ENCODE data around the gene RNF103.
A peak's percentile ranks its signal among the peaks of the same experiment; 100 is the strongest.
"Not testable (repeated sequence)": the region's sequence is repeated elsewhere in the genome, so short reads cannot be mapped to it uniquely, and the experiment has no call there.

RNF103 gene

GRCh38 chr2:86623494-86624266, at the start of gene RNF103:
TSS of gene RNF103 (minus strand) at chr2:86623865. CDS start at chr2:86622886, 979 bp downstream.
- DNase-seq (ENCODE audit: low read depth), result peak; percentile 87

DNA sequence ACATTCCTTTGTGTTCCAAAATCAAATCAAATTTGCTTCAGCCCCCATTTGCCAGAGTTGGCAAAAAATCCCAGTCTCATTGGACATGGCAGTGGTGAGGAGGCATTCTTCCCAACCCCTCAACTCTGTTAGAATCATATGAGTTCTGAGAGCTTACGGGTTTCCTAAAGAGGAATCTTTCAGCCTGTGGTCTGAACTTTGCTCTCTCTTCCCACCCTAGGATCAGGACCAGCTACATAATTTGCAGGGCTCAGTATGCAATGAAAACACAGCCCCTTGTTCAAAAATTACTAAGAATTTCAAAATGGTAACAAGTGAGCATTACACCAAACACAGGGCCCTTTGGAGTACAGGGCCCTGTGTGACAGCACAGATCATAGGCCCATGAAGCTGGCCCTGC, 49.3 kb upstream of the RNF103 start:
- no peak for DNase-seq (ENCODE audit: low read depth)

- no peak for DNase-seq (ENCODE audit: low read depth)
Measured at GRCh38 chr2:86672027-86672545, 48.4 kb upstream of the RNF103 start.

GRCh38 chr2:86671337-86671981, 47.8 kb upstream of the RNF103 start:
- DNase-seq (ENCODE audit: low read depth), result no peak

DNA sequence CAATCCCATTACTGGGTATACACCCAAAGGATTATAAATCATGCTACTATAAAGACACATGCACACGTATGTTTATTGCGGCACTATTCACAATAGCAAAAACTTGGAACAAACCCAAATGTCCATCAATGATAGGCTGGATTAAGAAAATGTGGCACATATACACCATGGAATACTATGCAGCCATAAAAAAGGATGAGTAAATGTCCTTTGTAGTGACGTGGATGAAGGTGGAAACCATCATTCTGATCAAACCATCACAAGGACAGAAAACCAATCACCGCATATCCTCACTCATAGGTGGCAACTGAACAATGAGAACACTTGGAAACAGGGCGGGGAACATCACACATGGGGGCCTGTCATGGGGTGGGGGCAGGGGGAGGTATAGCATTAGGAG, 45.7 kb upstream of the RNF103 start:
- not testable (repeated sequence) for DNase-seq (ENCODE audit: low read depth)

- DNase-seq (ENCODE audit: low read depth), result no peak
Measured at GRCh38 chr2:86661333-86661732, 37.7 kb upstream of the RNF103 start.

DNA sequence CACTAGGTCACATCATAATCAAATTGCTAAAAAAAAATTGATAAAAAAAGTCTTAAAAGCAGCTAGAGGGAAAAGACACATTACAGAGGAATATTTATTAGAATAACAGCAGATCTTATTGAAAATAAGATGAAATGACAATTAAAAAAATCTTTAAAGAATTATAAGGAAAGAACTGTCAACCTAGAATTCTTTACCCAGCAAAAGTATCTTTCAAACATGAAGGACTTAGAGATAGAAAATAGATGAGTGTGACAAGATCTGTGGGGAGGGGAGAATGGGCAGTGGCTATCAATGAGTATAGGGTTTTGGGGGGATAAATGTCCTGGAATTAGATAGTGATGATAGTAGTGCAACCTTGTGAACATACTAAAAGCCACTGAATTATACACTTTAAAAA, 26.5 kb upstream of the RNF103 start:
- no peak for DNase-seq (ENCODE audit: low read depth)

- DNase-seq (ENCODE audit: low read depth), result no peak
Measured at GRCh38 chr2:86649119-86649947, 25.7 kb upstream of the RNF103 start.

DNA sequence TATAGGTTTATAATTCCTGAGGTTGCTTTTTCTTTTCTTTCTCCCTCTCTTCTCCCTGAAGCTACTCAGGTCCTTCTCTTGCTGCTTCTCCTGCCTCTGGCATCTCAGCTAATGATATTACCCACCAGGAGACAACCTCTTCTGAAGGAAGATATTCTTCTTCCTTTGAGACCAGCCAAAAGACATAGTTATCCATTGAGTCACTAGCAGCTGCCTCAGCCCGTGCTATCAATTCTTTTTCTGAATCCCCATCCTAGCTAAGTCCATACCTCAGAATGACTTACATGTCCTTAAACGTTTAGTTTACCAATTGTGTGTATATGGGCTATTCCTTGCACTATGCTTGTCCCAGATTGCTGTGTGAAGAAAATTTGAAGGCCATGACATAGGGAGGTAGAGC, 25.0 kb upstream of the RNF103 start:
- DNase-seq (ENCODE audit: low read depth), result no peak

GRCh38 chr2:86646865-86647264, 23.2 kb upstream of the RNF103 start:
- no peak for DNase-seq (ENCODE audit: low read depth)

GRCh38 chr2:86646329-86646728, 22.7 kb upstream of the RNF103 start:
- no peak for DNase-seq (ENCODE audit: low read depth)

DNA sequence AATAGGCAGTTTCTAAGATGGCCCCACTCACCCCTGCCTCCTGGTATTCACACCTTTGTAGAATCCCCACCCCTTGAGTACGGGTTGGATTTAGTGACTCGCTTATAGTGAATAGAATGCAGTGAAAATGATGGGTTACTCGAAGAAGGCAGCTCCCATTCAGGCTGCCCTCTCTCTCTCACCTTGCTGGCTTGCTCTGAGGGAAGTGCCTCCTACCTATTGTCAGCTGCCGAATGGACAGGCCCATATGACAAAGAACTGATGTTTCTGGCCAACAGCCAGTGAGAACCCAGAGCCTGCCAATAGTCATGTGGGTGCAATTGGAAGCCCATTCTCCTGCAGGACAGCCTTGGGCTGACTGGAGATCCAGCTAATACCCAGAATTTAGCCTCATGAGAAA, 22.1 kb upstream of the RNF103 start:
- no peak for DNase-seq (ENCODE audit: low read depth)

DNA sequence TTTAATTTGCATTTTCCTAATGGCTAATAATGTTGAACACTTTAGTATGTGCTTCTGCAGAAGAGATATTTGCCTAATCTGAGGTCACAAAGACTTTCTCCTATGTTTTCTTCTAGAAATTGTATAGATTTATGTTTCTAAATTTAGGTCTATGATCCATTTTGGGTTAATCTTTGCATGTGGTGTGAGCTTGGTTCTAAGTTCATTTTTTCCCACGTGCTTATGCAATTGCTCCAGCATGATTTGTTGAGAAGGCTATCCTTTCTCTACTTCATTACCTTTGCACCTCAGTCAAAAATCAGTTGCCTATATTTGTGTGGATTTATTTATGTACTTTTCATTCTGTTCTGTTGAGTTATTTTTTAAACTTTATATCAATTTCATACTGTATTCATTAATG, 15.0 kb upstream of the RNF103 start:
- no peak for DNase-seq (ENCODE audit: low read depth)

DNA sequence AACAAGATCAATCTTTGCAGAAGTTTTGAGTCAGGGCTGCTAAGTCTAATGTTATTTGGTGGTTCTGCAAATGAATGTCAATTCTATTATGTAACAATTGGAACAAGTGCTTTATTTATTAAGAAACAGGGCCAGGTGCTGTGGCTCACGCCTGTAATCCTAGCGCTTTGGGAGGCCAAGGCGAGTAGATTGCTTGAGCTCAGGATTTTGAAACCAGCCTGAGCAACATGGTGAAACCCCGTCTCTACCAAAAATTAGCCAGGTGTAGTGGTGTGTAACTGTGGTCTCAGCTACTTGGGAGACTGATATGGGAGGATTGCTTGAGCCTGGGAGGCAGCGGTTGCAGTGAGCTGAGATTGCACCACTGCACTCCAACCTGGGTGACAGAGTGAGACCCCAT, 13.2 kb upstream of the RNF103 start:
- no peak for DNase-seq (ENCODE audit: low read depth)

GRCh38 chr2:86634352-86634751, 10.7 kb upstream of the RNF103 start:
- DNase-seq (ENCODE audit: low read depth), result no peak

GRCh38 chr2:86633155-86633651, 9.5 kb upstream of the RNF103 start:
- no peak for DNase-seq (ENCODE audit: low read depth)

GRCh38 chr2:86632672-86633071, 9.0 kb upstream of the RNF103 start:
- DNase-seq (ENCODE audit: low read depth), result no peak

GRCh38 chr2:86631846-86632485, 8.3 kb upstream of the RNF103 start:
- no peak for DNase-seq (ENCODE audit: low read depth)

DNA sequence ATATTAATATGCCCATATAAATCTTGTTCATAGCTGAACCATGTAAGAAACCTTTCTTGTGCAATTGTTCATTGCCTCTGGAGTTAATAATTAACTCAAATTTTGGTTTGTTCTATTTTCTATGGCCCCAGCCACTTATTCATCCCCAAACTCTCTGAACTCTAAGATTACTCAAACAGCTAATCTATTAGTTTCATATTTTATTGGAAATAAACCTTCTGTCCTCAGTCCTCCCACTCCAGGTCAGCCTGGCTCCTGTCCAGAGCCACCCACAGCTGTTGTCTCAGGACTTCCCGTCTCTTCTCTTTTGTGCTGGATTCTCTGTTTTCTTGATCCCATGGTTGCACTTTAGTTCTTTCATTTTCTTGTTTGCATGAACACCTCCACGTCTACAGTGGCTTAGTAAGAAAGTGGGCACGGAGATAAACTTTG, 4.4 kb upstream of the RNF103 start:
- no peak for DNase-seq (ENCODE audit: low read depth)

DNA sequence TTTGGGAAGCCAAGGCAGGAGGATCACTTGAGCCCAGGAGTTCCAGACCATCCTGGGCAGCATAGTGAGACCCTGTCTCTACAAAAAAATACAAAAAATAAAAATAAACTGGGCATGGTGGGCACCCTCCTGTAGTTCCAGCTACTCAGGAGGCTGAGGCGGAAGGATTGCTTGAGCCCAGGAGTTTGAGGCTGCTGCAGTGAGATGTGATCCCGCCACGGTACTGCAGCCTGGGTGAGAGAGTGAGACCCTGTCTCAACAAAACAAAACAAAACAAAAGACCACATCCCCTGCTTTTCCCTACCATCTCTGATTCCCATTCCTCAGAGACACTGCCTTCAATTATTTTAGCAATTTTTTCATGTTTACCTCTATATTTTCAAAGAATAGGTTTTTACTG, 3.9 kb upstream of the RNF103 start:
- DNase-seq (ENCODE audit: low read depth), result no peak

GRCh38 chr2:86625096-86625495, 1.4 kb upstream of the RNF103 start:
- DNase-seq (ENCODE audit: low read depth), result no peak

DNA sequence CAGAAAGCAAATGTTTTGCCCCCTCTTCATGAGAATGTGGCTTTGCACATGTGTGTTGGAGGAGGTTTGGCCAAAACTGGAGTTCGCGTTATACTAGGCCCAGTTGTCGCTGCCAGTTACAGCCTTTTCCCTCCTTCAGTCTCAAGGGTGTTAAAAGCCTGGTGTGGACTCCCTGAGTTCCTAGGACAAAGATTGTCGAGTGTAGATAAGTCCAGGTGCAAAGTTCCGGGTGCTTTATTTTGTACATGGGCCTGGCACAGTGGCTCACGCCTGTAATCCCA, 542 bp upstream of the RNF103 start:
- DNase-seq (ENCODE audit: low read depth), result no peak
